Activated CD4-positive, CD25-positive, alpha-beta regulatory T cell treated with anti-CD3 and anti-CD28 coated beads, Interleukin-2, amount 50 U/mL, for 72 hours (primary cell): ENCODE measurements around the gene PHACTR2.
"Not testable (repeated sequence)": the region's sequence is repeated elsewhere in the genome, so short reads cannot be mapped to it uniquely, and the experiment has no call there.

ENCODE experiments used
- DNase-seq: peaks from one replicate; pipeline ENCODE4 v3.0.0; 2021

The PHACTR2 gene

DNA sequence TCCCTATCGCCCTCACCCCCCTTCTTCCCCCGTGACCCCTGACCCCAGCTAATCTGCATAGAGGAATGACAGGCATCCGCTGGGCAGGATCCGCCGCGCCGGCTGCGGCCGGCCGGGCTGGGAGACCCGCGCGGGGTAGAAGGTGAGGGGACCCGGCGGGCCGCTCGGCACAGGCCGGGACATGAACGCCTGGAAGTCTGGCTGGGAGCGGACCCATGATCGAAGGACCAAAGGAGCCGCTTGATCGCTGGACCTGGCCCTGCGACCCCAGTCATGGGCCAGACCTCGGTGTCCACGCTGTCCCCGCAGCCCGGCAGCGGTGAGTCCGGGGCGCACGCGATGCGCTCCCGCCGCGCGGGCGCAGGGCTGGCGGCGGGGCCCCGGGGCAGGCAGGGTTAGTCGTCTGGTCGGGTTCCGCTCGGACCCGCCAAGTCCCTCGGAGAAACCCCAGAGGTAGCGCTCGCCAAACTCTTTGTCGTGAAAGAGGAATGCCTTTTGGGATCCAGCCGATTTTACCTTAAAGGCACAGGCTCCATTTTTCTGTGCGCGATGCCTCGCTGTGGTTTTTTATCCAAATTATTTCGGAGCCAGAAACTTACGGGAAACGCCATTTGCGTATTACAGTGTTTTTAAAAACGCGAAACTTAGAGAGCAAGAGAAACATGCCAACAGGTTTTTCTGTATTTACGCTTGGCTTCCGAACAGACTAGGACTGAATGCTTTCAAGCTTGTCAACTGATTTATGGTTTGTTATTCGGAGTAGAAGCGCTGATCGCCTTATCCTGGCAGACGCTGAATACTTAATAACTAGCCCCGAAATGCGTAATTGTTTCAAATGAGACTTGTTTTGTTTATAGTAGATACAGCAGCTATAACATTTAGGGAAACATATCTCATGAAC lies at the start of gene PHACTR2:
Gene PHACTR2, plus strand, starts transcription at position 75 of the 901 bp plus-strand sequence. Its CDS starts 199 bp downstream, at position 274.
- peak; percentile 69 for DNase-seq

DNA sequence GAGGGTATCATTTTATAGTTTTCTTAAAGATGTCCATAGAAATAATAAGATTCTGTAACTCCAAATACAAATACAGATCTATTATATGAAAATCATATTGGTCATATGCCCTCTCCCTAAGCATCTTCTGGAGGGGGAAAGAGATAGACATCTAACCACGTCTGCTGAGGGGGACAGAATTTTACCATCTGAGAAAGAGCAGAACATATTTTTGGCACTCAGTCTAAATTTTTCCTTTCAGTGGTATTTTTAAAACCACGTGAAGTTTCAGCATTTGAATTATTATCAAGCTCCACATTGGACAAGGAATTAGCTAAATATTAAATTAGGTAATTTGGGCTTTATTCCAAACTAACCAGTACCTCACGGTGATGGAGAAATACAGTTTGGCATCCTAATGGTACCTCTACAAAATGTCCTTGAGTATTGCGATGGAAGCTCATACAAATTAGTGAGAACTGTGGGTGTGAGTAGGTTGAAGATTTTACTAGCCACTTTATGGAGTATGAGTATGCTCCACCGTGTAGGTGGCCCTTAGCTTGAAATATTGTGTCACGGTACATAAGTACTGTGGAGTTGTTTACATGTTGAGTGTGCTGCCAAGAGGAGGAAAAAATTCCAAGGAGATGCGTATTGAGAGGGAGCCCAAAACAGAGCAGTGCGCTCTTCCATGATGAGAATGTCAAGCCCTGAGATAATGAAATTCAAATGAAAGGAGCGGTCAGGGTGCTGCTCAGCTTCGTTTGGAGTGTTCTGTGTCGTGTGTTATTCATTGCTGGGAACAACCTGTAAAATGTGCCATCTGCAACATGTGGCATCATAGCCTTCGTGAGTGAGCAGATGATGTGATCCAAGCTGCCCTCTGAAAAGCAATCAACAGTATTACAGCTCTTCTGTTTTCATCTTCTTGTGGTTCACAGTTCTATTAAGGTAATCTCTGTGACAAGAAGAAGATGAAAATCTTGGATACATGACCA lies 48.4 kb upstream of the PHACTR2 start:
- no peak for DNase-seq

DNA sequence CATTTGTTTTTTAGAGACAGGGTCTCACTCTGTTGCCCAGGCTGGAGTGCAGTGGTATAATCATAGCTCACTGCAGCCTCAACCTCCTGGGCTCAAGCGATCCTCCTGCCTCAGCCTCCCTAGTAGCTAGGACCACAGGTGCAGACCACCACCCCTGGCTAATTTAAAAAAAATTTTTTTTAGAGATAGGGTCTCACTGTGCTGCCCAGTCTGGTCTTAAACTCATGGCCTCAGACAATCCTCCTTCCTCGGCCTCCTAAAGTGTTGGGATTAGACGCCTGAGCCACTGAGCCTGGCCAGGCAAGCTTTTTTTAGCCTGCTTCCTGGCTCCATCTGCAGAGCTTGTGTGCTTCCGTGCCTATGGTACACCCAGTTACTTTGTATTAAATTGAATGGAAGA lies 46.6 kb upstream of the PHACTR2 start:
- DNase-seq = not testable (repeated sequence)

DNA sequence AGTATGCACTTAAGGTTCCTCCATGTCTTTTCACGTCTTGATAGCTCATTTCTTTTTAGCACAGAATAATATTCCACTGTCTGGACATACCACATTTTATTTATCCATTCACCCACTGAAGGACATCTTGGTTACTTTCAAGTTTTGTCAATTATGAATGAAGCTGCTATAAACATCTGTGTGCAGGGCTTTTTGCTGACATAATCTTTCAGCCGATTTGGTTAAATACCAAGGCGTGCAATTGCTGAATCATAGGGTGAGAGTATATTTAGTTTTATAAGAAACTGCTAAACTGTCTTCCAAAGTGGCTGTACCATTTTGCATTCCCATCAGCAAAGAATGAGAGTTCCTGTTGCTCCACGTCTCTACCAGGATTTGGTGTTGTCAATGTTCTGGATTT lies 44.9 kb upstream of the PHACTR2 start:
- DNase-seq = no peak

DNA sequence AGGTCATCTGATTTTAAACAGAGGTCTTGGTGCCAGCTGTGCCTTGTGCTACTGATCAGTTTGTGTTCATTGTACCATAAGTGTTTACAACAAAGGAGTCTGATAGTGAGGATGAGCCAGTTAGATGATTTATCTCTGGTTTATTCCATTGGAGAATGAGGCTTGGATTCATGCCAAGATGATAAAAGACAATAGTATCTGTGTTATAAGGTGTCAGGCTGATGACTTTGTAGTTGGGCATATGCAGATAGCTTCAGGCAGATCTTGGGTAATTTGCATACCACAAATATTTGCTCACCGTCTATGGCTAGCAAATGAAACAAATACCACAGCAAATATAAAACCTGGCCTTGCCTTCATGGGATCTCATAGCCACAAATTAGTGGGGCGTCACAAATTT lies 43.3 kb upstream of the PHACTR2 start:
- no peak for DNase-seq

DNA sequence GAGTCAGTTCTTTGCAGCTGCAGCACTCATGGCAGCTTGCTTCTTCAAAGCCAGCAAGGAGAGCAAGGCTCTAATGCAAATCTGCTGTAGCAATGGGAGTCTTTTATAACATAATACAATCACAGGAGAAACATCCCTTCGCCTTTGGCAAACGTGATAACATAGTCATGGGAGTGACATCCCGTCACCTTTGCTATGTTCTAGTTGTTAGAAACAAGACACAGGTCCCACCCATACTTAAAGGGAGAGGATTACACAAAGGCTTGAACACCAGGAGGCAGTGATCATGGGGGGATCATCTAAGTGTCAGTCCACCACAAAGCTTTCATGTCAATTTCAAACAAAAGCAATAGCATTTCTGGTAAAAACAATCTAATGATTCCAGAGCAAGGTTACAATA lies 40.1 kb upstream of the PHACTR2 start:
- no peak for DNase-seq

DNA sequence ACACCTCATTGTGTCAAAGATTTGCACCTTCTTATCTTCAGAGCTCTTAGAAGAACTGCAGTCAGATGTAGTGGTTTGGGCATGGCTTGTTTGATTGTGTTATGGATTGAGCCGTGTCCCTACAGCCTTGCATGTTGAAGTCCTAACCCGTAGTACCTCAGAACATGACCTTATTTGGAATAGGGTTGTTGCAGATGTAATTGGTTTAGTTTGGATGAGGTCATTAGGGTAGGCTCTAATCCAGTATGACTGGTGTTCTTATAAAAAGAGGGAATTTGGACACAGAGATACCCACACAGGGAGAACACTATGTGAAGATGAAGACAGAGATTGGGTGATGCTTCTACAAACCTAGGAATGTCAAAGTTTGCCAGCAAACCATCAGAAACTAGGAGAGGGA lies 35.4 kb upstream of the PHACTR2 start:
- DNase-seq = no peak

DNA sequence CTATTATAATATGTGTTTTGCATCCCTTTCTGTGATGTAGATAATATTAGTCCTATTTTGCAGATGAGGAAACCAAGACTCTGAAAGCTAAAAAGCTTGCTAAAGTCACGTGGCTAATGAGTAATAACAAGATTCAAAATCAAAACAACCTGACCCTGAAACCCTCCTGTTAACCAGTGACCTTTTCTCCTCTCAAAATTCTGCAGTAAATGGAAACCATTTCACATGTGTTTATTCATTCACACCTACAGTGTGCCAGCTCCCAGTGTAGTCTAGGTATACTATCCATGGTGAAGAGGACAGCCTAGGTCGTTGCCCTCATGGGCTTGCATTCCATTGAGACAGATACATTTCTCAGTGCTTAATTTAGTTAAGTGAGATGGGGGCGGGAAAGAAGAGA lies 30.6 kb upstream of the PHACTR2 start:
- no peak for DNase-seq

DNA sequence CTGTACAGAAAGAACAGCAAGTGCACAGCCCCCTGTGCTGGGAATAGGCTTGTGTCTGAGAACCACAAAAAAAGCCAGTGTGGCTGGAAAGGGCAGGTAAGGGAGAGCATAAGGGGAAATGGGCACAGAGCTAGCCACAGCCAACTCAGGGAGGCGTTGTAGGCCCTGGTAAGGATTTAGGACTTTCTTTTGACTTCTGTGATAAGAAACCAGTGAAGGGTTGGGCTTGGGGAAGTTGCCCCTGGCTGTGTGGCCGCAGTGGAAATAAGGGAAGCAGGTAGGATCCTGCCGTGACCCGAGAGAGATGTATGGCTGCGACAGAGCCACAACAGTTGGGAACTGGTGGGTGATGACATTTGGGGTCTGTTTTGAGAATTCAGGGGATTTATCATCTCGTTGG lies 30.0 kb upstream of the PHACTR2 start:
- no peak for DNase-seq

DNA sequence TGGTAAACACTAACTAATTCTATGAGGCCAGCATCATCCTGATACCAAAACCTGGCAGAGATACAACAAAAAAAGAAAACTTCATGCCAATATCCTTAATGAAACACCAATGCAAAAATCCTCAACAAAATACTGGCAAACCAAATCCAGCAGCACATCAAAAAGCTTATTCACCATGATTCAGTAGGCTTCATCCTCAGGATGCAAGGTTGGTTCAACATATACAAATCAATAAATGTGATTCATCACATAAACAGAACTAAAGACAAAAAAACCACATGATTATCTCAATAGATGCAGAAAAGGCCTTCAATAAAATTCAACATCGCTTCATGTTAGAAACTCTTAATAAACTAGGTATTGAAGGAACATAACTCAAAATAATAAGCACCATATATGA lies 28.4 kb upstream of the PHACTR2 start:
- not testable (repeated sequence) for DNase-seq

DNA sequence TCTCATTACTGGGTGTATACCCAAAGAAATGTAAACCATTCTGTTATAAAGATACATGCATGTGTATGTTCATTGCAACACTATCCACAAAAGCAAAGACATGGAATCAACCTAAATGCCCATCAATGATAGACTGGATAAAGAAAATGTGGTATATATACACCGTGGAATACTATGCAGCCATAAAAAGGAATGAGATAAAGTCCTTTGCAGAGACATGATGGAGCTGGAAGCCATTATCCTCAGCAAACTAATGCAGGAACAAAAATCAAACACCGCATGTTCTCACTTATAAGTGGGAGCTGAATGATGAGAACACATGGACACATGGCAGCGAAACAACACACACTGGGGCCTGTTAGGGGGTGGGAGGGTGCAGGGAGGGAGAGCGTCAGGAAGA lies 26.4 kb upstream of the PHACTR2 start:
- not testable (repeated sequence) for DNase-seq

DNA sequence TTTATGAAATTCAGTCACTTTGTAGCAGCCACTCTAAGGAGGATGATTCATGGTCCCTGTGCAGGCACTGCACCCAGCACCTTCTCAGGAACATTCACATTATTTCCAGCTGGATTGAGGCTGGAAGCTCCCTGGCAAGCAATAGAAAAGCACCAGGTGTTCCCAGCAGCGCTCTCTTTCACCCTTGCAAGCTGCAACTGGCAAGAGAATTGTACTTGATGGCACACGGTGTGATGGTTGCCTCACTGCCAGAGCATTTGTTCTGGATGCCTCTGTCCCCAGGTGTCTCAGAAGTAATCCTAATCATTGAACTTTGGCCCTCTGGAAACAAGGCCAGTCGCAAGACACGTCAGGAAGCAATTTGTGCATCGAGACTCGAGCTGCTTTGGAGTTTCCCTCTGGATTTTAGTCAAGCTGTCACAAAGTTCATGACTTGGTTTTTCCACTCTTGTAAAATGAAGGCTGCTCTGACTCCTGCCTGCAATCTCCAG lies 24.9 kb upstream of the PHACTR2 start:
- no peak for DNase-seq

DNA sequence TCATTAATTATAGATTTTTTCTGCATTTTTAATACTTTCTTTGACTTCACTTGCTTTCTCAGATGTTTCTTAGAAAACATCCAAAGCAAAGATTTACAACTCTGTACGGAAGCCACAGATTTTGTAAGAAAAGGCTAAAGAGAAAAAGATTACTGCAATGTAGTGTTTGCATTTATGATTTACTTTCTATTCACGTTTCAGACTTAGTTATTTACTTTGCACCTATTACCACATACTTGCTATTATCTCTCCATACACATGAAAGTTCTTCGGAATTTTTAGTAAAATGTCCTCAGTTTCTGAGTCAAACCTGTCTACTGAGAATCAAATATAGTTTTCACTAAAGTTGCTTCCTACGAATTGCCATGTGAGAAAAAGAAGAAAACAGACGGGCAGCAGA lies 22.2 kb upstream of the PHACTR2 start:
- DNase-seq = no peak

DNA sequence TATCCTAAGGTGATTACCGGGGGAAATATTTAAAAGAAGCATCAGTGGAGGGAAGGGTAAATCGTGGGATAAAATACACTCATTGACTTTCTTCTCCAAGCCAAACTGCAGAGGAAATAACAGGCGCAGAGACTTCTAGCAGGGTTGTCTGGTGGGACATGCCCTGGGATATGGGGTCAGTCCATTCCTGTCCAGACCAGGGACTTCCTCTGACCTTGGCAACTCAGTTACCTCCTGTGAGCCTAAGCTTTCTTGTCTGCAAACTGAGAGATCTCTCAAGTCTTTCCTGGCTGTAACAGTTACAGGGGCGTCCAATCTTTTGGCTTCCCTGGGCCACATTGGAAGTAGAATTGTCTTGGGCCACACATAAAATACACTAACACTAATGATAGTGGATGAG lies 21.7 kb upstream of the PHACTR2 start:
- DNase-seq = no peak

DNA sequence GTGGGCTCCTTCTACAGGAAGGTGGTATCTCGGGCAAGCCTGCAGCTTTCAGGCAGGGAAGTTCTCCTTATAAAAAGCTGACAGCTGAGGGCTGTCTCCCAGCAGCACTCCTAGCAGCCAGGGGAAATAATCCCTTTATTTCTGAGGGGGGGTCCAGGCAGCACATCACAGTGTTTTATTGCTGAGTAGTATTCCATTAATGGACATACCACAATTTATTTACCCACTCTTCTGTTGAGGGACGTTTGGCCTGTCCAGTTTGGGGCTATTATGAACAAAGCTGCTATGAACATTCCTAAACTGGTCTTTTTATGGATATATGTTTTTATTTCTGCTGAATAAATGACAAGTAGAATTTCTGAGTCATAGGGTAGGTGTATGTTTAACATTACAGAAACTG lies 20.0 kb upstream of the PHACTR2 start:
- DNase-seq = no peak

DNA sequence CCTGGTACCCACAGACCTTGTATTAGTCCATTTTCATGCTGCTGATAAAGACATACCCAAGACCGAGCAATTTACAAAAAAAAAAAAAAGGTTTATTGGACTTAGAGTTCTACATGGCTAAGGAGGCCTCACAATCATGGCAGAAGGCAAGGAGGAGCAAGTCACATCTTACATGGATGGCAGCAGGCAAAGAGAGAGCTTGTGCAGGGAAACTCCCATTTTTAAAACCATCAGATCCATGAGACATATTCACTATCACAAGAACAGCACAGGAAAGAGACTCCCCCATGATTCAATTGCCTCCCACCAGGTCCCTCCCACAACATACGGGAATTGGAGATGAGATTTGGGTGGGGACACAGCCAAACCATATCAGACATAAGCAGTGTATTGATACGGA lies 17.6 kb upstream of the PHACTR2 start:
- not testable (repeated sequence) for DNase-seq

DNA sequence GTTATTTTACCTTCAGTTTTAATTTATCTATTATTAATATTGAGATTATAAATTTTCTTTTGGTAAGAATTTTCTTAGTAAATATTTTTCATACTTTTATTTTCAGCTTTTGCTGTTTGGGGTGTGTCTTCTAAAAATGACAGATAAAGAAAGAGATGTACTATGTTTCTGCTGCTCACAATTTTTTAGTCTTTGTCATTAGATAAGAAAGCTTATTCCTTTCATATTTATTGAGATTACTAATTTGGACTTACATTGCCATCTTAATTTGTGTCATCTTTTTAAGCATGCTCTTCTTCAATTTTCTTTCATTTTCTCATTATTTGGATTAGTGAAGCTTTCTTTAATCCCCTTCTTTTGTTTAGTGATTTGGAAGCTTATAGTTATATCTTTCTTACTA lies 13.6 kb upstream of the PHACTR2 start:
- no peak for DNase-seq

DNA sequence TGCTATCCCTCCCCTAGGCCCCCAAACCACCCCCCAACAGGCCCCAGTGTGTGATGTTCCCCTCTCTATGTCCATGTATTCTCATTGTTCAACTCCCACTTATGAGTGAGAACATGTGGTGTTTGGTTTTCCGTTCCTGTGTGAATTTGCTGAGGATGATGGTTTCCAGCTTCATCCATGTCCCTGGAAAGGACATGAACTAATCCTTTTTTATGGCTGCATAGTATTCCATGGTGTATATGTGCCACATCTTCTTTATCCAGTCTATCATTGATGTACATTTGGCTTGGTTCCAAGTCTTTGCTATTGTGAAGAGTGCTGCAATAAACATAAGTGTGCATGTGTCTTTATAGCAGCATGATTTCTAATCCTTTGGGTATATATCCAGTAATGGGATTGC lies 11.8 kb upstream of the PHACTR2 start:
- DNase-seq = not testable (repeated sequence)

DNA sequence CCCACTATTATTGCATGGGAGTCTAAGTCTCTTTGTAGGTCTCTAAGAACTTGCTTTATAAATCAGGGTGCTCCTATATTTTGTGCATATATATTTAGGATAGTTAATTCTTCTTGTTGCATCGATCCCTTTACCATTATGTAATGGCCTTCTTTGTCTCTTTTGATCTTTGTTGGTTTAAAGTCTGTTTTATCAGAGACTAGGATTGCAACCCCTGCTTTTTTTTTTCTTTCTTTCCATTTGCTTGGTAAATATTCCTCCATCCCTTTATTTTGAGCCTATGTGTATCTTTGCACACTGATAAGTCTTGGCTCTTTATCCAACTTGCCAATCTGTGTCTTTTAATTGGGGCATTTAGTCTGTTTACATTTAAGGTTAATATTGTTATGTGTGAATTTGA lies 8.3 kb upstream of the PHACTR2 start:
- not testable (repeated sequence) for DNase-seq

DNA sequence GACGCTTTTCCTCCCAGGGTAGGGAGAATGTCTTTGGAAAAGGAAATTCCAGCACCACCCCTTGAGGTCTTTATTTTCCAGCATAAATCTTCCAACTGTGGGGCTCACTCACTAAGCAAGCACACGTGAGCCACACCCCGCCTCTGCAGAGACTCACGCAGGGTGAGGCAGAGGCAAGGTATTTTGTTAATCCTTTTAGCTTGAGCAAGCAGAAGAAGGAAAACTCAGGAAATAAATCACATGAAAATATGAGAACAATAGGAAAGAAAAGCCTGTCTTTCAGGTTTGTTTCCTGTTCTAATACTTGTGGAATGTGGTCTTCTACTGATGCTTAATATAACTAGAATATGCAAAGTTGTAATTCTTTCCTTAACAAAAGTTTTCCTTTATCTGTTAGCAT lies 4.1 kb upstream of the PHACTR2 start:
- no peak for DNase-seq

DNA sequence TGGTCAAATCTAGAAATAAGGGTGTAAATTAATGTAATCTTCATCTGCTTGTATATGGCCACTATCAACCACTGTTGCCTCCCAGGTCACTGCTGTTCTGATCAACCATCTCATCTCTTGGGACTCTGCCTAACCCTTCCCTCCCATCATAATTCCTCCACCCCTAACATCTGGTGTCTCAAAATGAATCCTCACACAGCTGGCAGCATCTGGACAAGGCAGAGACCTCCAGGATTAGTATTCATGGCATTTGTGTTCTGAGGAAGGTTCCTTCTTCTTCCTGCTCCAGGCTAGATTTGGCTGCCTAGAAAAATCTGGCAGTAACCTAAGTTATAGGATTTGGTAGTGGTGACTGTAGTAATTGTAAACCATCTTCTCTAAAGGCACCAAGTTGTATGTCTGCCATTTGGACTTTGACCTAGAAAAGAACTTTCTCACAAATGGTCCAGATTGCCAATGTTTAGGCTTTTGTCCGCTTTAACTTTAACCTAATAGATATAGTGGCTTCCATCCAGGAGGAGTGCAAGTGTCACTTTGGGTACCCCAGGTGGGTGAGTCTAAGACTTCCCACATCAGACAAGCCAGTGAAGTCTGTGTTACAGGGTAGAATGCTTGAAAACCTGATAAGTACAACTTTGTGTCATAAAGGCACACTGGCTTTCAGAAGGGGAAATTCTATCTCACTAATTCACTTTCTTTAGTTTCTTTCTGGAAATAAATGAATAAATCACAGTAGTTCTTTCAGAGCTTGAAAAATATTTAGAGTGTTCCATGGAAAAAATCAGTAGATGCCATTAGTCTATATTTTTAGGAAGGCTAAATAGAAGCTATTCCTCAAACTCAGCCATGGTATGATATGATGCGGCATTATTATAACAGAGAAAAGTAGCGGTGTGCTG lies 3.0 kb upstream of the PHACTR2 start:
- no peak for DNase-seq

DNA sequence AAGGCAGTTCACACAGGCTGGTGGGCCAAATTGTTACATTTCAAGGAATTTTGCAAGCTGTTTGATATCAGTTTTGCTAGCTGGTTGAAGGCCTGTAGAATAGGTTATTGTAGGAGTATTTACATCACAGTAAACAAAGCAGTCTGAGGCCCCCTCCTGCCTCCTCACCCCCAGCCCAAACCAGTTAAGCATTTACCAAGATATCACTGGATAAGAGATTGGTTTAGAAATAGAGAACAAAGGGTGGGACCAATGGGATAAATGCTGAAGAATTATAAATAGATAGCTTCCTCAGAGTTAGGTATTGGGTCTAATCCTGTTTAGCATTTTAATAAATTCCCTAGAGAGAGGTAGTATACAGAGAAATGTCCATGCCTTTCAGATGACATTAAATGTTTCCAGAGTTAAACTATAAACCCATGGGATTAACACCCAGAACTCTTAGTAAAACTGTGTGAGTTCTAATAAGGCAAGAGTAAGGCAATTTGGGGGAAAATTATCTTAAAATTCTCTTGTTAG lies 2.3 kb upstream of the PHACTR2 start:
- no peak for DNase-seq
